COLO829 (cell line): ENCODE measurements around the gene PSMD5.

Experiments used
- DNase-seq: peaks from one replicate; pipeline ENCODE4 v3.0.0; 2012; ENCODE audit warnings: low spot score

PSMD5 gene

DNA sequence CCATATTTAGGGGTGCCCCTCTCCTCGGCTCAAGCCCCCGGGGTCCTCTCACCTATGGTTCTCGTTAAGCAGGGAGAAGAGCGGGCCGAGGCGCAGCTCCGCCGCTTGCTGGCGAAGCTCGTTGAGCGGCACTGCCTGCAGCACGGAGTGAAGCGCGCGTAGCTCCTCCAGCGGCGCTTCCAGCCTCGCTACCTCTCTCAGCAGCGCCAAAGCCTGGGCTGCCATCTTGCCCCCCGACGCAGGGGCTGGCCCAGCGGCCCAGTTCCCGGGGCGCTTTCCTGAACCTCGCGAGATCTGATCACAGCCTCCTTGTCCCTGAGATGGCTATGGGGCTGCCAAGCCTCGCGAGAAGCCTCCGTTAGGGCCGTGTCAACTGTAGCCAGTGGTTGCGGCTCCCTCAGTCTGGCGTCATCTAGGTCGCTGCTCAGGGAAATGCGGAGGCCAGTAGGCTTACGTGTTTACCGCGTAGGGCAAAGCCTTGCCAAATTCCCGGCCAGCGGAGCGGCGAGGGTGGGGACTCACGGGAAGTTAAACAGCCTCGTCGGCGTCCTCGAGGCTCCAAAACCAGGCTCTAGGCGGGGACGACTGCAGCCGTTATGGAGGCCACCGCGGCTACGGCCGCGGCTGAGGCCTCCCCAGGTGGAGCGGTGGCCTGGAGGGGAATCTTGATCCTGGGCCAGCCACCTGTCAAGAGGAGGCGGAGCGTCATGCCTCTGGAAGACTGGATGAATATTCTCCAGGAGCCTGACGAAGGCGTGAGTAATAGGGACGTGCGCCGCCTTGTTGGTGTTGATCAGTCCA, at the start of gene PSMD5:
Gene PSMD5 (minus strand): TSS at position 238 of the 801 bp plus-strand sequence. CDS start 13 bp downstream, at position 225.
- peak; percentile 88 for DNase-seq

GRCh38 chr9:120891884-120892747, 49.4 kb upstream of the PSMD5 start:
- no peak for DNase-seq

DNA sequence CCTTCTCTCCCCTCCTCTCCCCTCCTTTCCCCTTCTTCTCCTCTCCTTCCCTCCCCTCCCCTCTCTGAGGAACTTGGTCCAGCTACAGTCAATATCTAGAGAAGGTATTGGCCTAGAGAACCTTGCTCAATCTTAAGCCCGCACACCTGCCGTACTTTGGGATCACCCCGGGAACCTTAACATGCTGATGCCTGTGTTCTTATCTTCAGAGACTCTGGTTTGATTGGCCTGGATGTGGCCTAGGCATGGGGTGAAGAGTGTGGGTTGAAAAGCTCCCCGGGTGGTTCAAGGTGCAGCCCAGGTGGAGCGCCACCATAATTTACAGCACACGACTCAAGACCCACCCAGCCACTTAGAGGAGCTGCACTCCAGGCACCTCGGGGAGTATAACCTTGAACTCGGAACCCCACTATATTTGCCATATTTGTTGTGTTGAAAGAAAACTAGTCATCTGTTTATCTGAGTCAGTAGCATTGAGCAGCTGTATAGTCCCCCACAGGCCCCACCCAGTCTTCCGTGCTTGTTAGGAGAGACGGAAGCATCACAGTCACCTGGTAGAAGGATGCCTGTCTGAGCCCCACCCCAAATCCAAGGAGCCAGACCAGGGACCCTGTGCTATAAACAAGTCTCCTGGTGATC, 48.6 kb upstream of the PSMD5 start:
- no peak for DNase-seq

DNA sequence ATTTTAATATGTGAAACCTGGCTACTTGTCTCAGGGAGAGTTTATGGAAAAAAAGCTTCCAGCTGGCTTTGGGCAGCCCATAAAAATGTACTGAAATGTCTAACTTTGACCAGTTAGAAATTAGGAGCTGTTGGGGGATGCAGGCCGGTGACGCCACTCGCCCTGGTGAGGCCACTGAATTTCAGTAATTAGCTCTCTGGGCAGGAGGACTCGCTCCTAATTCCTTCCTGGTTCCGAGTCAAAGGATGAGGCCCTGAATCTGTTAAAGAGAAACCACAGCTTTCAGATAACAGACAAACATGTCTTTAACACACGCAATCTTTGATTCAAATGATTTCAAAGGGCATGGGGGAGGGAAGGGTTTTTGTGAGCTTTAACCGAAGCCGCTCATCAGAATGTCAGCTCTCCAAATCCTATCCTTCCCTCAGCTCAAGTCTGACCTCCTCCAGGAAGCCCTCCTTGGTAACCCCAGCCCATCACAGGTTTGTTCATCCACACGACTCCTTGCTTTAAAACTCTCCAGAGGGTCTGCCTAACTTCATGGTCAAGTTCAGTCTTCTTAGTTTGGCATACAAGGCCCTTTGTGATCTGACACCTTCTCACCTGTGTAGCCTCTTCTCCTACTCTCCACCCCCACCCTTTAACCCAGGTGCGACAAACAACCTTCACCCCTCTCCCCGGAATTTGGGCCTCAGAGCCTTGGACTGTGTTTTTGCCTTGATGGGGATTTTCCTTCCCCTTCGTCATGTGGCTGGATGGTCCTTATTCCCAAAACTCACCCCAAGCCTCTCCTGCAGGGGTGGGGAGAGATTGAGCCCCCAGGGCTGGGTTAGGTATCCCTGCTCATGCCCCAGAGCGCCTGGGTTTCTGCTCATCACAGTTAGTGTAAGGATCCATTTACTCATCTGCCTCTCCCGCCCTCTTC, 47.9 kb upstream of the PSMD5 start:
- peak; percentile 32 for DNase-seq

- no peak for DNase-seq
These were observed 47.0 kb upstream of the PSMD5 start for GRCh38 chr9:120889606-120890271.

DNA sequence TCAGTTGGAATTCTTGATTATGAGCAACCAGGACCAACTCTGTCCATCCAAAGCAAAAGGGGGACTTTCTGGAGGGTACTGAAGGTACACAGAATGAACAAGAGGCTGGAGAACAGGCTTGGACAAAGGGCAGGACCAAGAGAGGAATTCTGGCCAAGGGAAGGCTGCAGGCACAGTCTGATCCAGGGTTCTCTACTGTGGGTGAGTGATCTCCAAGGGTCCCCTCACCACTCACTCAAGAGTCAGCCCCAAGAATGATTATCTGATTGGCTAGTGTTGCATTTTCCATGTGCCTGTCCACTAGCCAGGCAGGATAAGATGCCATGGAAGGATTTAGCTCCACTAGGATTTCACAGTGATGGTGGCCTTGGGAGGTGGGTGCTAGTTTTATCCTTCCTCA, 45.9 kb upstream of the PSMD5 start:
- DNase-seq: no peak

GRCh38 chr9:120886490-120886967, 43.8 kb upstream of the PSMD5 start:
- no peak for DNase-seq

GRCh38 chr9:120885958-120886357, 43.2 kb upstream of the PSMD5 start:
- DNase-seq: no peak

DNA sequence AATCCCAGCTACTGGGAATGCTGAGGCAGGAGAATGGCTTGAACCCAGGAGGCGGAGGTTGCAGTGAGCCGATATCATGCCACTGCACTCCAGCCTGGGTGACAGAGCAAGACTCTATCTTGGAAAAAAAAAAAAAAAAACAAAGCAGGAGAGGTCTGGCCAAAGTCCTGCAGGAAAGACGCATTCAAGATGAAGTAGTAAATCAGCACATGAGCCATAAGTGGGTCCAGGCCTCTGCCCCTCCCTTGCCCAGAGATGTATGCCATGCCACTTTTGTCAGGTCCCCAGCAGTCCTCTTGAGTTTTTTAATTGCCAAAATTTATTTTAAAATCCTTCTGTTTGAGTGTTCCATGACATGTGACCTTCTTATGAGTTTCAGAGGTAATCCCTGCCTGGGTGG, 42.7 kb upstream of the PSMD5 start:
- no peak for DNase-seq

- DNase-seq: no peak
These were observed 40.9 kb upstream of the PSMD5 start for GRCh38 chr9:120883608-120883996.

GRCh38 chr9:120882935-120883607, 40.3 kb upstream of the PSMD5 start:
- no peak for DNase-seq

DNA sequence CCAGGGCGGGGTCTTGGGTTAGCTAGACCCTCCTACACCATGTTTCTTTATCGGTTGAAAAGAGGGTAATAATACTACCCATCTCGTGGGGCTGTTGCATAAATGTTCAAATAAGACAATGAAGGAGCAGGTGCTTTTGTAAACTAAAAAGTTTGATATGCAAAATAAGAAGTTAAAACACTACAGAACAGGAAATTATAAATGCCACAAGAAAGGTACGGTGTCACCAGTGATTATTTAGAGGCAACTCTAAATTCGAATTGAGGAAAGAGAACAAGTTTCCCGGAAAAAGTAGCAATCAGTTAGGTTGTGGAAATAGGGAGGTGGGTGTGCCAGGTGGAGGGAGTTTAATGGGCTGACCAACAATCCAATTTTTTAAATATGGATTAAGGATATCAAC, 36.7 kb upstream of the PSMD5 start:
- no peak for DNase-seq

DNA sequence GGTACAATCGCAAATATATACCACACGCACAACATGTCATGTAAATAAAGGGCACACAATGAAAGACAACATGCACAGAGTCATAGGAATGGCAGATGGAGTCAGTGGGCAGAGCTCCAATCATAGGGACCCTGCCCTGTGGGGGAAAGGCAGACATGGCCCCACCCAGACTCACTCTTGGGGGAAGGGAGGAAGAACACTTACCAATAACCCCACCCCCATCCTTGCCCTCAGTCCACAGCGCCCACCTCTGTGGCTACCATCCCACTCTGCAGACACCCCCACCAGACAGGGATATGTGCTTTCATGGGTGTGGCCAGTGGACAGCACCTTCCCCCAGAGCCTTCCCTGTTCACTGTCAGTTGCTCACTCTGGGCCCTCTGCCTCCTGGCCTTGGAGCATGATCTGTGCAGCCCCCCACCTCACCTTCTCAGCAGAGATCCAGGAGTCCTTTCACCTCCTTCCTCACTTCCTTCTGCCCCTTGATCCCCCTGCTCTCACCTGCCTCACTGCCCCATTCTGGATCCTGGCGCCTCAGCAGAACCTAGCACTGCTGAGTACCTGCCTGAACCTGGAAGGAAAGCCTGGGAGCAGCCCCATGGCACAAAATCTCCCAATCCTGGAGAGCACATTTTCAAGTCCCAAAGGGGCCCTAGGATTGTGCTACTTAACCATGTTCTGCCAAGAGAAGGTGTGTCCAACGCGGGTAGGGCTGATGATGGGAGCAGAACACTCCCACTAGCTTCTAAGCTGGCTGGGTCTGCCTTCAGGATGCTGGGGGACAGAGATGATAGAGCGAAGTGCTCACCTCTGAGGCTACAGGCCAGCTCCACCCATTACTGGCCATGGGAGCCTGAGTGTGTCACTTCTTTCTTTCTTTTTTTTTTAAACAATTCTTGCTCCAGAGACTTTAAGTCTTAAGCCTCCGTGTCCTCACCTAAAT, 35.7 kb upstream of the PSMD5 start:
- no peak for DNase-seq

GRCh38 chr9:120877276-120878034, 34.7 kb upstream of the PSMD5 start:
- peak; percentile 33 for DNase-seq

- peak; percentile 42 for DNase-seq
These were observed 34.1 kb upstream of the PSMD5 start, which contains the start of gene PHF19 for GRCh38 chr9:120876842-120877240. Gene PHF19 (minus strand): TSS chr9:120877188. CDS start chr9:120874741, 2,447 bp downstream.

DNA sequence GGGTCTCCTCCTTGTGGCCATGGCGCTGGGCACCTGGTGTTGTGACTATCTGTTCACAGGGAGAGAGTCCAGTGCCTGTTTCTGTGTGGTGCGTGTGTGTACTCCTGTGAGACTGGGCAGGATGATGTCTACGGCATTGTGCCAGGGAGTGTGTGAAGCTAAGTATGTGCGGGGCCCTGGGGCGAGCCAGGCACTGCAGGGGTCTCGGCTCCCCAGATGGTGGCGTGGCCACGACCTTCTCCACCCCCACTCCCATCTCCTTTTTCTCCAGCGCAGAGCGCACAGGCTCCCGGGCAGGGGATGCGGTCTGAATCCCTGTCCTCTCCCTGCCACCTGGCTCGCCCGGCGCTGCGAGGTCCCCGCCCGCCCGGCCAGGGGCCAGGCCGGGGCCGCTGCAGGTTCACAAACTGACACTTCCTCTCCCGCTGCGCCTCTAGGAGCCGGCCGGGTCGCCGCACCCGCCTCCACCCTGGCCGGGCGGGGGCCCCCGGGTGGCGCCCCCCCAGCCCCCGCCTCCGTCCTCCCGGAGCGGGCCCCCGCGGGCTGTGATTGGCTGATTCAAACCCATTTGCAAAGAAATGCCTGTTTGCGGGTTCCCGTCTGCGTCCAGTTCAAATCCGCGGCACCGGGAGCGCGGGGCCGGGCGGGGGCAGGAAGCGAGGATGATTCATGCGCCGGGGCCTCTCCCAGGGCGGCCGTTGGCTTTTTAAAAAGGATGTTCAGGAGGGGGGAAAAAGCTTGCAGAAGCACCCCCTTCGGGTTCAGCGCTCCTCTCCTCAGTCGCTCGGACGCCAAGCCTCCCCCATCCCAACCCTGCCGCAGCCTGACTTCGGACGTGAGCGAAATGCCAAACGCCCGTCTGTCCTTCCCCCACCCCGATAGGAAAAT, 33.5 kb upstream of the PSMD5 start:
- peak; percentile 73 for DNase-seq

GRCh38 chr9:120875643-120875953, 32.9 kb upstream of the PSMD5 start:
- DNase-seq: no peak
